Fibroblast of peridontal ligament (primary cell): ENCODE results near the gene GIT2.
"Not testable (repeated sequence)": the region's sequence is repeated elsewhere in the genome, so short reads cannot be mapped to it uniquely, and the experiment has no call there.

Experiments used
- DNase-seq: peaks from one replicate; pipeline ENCODE4 v3.0.0-alpha.2; 2010; ENCODE audit errors: extremely low read depth

GIT2 gene, protein sequence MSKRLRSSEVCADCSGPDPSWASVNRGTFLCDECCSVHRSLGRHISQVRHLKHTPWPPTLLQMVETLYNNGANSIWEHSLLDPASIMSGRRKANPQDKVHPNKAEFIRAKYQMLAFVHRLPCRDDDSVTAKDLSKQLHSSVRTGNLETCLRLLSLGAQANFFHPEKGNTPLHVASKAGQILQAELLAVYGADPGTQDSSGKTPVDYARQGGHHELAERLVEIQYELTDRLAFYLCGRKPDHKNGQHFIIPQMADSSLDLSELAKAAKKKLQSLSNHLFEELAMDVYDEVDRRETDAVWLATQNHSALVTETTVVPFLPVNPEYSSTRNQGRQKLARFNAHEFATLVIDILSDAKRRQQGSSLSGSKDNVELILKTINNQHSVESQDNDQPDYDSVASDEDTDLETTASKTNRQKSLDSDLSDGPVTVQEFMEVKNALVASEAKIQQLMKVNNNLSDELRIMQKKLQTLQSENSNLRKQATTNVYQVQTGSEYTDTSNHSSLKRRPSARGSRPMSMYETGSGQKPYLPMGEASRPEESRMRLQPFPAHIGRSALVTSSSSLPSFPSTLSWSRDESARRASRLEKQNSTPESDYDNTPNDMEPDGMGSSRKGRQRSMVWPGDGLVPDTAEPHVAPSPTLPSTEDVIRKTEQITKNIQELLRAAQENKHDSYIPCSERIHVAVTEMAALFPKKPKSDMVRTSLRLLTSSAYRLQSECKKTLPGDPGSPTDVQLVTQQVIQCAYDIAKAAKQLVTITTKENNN

DNA sequence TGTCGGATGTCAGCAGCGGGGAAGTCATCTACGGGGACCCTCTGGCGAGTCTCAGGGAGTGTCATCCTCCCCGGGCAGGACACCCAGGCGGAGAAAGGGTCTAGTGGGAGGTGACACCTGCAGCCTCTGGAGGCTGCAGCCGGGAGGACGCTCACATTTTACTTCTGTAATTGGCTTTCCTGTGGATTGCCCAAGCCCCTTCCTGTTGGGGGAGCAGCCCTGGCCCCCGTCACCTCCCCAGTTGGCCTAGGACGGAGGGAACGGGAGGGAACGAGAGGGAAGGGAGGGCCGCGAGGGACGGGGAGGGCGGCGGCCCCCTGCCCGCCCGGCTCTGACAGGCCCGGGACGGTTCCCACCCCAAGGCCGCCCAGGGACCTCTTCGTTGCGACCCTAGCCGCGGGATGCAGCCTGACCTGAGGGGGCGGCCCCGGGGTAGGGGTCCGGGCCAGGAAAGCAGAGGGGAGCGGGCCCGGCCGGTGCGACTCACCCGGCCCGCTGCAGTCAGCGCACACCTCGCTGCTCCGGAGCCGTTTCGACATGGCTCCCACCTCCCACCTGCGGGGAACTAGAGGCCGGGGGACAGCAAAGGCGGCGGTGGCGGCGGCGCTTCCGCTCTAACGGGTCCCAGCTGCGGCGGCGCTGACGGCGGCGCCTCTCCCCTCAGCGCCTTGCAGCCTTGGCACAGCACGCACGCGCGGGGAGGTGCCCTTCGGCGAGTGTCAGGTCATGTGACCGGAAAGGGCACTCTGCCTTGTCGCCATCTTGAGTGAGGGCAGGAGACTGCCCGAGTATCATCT is at the start of gene GIT2:
Gene GIT2 (minus strand): TSS at position 683 of the 797 bp plus-strand sequence. CDS start 144 bp downstream, at position 539.
- peak; percentile 87 for DNase-seq

DNA sequence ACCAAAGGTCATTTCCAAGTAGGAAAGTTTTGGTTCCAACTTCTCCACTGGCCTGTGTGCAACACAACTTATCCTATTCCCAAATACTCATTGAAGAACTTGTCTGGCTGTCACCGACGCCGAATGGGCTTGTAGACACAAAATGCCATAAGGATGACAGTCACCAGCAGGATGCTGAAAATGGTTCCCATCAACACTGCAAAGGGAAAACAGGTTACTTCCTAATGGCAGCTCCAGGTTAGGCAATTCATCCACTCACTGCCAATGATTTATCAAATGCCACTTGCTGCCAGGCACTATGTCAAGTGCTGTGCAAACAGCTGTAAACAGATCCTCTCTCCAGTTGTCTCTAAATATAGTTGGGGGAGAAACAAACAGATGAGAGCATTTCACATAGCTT is 46.1 kb upstream of the GIT2 start:
- no peak for DNase-seq

DNA sequence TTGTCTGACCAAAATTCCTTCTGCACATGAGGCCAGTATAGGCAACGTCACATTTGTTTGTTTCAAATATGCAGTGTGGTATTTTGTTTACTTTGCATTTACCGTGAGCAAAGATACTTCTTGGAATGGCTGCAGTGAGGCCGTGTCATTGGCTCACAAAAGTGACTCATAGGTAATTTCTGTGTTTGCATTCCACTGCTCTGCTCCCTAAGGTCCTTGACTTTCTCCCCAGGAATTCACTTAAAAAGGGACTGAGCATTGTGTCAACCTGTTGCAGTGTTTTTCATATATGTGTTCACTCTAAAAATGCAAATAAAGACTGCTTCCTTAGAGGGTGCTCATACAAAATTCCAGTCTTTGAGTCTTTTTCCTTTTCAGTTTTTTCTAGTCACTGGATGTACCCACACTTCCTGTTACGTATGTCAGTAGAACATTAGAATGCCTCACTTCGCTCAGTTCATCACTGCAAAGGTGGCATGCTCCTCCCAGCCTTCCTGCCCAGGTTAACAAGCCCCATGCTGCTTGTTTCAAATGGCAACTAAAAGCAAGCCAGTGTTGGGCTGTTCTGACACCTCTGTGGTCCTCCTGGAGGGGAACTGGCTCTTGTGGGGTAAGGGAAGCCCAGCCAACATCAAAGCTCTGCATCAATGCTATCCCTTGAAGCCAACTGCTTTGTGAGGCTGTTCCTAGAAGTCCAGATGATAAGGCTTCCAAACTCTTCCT is 43.1 kb upstream of the GIT2 start:
- DNase-seq: peak; percentile 97

DNA sequence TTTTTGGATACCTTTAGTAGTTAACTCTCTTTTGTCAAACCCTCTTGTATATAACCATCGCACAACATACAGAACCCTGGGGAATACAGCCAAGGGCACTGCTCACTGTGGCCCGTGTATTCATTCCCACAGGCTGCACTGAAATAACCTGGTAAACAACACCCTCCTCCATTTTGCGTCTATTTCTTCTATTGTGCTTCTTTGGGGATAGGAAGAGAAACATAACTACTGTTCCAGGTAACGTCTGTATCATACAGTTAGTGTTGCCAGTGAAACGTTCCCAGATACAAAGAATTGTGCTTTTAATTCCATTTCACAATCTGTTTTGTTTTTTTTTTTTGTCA is 42.5 kb upstream of the GIT2 start:
- no peak for DNase-seq

DNA sequence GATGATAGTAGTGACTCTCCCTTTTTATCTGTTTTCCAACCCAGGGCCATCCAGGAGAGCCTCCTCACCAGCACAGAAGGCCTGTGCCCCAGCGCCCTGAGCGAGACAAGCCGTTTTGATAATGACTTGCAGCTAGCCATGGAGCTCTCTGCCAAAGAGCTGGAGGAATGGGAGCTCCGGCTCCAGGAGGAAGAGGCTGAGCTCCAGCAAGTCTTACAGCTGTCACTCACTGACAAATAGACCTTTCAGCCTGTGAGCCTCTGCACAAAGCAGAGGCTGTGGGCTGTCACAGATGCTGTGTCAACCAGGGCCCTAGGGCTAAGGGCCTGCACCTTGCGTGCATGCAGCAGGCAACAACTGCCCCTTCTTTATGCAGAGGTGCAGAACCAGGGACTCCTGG is 41.1 kb upstream of the GIT2 start:
- DNase-seq: no peak

DNA sequence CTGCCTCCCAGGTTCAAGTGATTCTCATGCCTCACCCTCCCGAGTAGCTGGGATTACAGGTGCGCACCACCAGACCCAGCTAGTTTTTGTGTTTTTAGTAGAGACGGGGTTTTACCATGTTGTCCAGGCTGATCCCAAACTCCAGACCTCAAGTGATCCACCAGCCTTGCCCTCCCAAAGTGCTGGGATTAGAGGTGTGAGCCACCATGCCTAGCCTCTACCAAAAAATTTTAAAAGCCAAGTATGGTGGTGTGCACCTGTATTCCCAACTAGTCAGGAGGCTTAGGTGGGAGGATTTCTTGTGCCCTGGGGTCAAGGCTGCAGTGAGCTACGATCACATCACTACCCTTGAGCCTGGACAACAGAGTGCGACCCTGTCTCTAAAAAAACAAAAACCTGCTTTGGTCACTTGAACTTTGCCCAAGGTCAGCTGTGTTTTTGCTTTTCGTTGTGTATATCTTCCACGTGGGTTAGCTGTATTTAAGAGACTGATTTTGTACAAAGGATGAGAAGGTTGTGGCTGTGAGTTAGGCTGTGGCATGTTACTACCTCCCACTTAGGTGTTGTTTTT is 39.5 kb upstream of the GIT2 start:
- no peak for DNase-seq

DNA sequence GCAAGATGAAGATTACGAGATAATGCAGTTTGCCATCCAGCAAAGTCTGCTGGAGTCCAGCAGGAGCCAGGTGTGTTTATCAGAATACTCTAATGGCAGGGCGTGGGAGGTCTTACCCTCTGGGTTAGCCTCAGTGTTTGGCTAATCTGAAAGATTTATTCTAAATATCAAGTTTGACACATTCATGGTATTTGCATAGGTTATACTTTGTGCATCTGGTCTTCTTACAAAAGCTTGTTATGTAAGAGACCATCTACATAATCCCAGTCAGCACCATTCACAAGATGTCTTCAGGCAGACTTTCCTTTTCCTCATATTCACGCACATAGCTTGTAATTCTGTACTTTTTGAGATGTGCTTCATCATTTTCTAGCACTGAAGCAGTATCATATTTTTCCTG is 37.7 kb upstream of the GIT2 start:
- no peak for DNase-seq

DNA sequence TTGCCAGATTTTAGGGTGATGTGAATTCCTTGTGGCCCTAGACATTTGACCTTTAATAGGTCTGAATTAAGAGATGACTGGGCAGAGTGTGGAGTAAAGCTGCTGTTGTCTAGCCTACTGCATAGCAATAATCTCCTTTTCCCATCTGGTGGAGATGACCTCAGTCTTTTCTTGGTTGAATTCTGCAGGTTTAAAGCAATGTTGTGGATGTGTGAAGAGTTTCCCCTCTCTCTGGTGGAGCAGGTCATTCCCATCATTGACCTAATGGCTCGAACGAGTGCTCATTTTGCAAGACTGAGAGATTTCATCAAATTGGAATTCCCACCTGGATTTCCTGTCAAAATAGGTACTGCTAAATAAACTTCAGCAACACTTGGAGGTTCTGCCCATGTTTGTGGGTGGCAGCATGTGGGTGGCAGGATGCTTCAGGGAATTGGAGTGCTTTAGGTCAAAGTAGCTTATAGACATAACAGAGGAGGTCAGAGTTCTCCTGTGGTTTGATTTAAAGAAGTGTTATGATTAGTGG is 33.2 kb upstream of the GIT2 start:
- no peak for DNase-seq

DNA sequence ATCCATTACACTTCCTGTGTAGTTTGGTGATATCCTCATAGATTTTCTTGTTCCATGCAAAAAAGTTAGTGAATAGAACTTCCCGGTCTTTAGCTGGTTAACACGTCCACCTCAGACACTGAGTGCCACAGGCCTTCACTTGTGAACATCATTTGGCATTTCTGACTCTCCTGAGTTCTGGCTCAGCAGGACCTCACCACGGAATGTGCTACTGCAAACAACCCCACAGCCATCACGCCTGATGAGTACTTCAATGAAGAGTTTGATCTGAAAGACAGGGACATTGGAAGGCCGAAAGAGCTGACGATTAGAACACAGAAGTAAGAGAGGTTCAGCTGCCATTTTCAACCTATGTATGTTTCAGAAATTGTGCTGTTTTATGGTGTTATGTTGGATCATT is 32.2 kb upstream of the GIT2 start:
- DNase-seq: no peak

DNA sequence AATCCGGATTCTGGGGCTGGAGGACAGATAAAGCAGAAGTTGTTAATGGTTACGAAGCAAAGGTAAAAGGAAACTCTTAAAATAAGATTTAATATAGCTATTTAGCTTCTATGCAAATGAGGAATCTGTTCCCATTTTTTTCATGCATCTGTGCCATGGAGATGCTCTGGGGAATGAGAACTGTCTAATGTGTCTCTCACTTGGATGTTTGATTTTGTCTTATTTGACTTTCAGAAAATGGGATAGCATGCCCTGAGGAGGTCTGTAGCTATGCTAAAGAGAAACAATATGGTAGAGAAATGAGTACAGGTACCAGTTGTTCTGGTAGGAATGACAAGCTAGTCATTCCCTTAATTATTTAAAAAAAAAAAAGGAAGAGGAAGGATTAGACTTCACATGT is 27.9 kb upstream of the GIT2 start:
- no peak for DNase-seq

DNA sequence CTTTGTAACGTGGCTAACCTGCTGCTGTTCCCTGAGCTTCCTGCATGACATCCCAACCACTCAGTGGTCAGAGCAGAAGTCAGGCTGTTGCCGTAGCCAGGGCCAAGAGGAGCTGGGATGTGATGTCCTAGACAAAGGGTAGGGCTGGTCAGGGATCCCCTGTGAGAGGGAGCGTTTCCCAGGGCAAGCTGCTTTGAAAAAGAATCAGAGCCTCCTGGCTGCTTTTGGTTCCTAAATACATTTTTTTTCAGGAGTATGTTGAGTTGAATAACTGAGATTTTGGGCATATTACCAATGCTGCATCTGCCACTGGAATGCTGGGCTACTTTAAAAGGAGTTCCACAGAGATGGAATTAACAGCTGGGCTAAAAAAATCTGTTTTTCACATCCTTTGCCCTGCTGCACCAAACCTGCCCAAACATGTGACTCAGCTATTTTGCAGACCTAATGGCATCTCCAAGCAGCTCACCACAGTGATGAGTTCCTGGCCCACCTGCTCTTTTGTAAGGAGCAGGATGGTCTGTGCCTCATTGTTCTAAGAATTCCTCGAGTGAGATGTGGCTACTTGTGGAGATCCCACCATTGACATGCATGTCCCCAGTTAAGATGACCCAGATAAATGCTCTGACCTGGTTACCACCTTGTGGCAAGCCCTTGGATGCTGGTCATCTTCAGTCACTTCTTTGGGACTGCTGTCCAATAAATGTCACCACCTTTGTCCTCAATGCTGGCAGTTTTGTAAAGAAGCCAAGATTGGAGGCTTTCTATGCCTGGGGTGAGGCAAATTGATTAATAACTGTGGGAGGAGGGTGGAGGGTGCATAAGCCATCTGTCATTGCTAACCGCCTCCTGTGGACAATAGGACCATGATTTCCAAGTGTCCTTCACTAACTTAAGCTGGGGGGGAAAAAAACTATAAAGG is 27.2 kb upstream of the GIT2 start:
- peak; percentile 89 for DNase-seq

DNA sequence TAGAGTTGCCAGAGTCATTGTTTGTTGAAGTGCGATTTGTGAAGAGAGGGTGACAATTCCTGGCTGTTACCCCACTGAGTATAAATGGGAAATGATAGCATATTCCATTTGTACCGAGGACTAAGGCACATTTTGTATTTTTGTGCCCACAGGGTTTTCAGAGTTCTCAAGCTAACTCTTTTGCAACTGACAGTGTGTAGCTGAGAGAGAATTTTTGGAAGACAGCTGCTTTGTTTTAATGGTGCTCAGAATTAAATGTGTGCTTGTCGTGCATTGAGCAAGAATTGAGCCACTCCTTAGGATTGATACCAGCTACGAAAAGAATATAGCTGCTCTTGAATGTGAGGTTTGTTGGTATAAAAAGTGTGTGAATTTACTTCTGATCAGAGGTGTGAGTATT is 24.8 kb upstream of the GIT2 start:
- no peak for DNase-seq

DNA sequence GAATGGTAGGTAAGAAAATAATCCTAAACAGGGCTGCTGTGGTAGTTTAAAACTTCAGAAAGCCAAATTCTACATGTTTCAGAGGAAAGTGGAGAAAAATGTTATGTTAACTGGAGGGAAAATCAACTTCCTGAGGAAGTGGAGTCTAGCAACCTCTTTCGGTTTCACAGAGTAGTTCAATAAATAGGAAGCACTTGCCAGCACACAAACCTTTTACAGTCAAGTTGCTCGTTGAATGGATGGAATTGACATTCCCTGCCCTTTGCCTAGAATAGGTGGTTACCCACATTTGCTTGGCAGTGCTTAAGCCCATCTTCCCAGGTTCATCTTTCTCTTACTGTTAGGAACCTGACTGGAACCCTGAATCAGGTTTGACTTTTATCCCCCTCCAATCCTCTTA is 19.0 kb upstream of the GIT2 start:
- no peak for DNase-seq

DNA sequence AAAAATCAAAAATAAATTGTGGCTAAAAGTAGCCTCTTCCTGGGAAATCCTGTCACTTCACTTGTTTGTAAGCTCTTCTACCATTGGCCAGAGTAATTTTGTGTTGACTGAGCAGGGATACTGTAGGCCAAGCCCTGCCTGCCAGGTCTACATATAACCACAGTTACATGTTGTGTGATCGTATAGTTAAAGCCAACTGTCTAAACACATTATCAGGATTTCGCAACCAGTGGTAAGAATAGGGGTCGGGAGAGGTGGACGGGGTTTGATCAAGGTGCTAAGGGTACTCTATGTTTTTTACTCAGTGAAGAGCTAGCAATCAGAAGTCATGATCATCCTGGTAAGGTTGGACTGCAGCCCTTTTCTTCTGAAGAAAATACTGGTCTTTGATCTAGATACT is 16.5 kb upstream of the GIT2 start:
- DNase-seq: no peak

DNA sequence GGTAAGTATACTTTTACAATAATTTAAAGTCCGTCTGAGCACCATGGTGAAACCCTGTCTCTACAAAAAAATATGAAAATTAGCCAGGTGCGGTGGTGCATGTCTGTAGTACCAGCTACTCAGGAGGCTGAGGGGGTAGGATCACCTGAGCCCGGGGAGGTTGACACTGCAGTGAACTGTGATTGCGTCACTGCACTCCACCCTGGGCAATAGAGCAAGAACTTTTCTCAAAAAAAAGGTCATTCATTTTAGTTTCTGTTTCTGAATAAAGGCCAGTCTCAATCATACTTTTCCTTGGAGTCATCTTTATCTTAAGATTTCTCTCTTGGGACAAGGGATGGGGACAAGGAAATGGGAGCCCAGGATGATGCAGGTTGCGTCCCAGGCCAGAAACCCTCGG is 16.0 kb upstream of the GIT2 start:
- DNase-seq: no peak

DNA sequence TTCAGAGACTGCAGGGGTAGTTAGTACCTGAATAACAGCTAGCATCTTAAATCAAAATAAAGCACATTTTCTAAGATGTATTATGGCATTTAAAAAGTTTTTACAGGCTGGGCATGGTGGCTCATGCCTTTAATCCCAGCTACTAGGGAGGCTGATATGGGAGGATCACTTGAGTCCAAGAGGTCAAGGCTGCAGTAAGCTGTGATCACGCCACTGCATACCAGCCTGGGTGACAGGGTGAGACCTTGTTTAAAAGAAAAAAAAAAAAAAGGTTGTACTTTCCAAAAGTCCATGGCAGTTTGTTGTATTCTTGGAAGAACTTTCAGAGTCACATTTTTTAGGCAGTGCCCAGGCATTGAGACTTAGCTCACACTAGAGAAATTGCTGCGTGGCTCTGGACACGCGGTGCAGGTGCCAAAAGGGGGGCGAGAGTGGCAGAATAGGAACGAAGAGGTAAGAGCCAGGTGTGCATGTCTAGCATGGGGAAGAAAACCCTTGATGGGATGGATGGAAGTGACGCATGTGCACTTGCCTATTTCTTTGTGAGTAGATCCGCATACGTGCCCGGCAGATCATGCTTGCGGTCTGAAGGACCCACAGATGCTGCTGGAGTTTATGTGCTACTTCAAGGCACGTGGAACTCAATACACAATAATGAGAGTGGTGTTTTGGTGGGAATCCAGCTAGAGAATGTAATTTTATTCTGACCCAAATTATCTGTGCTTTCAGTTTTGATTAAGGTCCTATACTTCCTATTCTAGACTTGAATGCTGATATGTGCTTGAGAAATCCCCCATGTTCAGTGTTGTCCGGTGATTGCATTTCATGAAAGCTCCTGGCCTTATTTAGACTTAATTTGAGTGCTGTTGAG is 14.9 kb upstream of the GIT2 start:
- DNase-seq: no peak

DNA sequence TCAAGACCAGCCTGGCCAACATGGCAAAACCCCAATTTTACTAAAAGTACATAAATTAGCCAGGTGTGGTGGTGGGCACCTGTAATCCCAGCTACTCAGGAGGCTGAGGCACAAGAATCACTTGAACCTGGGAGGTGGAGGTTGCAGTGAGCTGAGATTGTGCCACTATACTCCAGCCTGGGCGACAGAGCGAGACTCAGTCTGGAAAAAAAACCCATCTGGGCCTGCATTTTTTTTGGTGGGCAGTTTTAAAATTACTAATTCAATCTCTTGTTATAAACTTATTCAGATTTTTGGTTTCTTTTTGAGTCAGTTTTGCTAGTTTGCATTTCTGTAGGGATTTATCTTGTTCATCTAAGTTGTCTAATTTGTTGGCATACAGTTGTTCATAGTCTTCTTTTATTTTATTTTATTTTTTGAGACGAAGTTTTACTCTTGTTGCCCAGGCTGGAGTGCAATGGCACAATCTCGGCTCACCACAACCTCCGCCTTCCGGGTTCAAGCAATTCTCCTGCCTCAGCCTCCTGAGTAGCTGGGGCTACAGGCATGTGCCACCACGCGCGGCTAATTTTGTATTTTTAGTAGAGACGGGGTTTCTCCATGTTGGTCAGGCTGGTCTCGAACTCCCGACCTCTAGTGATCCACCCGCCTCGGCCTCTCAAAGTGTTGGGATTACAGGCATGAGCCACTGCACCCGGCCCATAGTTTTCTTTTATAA is 12.7 kb upstream of the GIT2 start:
- not testable (repeated sequence) for DNase-seq

DNA sequence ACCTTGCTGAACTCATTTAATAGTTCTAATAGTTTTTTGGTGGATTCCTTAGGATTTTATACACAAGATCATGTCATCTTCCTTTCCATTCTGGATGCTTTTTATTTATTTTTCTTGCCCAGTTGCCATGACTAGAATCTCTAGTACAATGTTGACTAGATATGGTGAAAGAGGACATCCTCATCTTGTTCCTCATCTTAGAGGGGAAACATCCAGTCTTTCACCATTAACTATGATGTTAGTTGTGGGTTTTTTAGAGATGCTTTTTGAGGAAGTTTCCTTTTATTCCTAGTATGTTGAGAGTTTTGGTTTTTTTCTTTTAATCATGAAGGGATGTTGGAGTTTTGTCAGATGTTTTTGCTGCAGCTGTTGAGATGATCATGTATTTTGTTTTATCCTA is 11.7 kb upstream of the GIT2 start:
- no peak for DNase-seq

DNA sequence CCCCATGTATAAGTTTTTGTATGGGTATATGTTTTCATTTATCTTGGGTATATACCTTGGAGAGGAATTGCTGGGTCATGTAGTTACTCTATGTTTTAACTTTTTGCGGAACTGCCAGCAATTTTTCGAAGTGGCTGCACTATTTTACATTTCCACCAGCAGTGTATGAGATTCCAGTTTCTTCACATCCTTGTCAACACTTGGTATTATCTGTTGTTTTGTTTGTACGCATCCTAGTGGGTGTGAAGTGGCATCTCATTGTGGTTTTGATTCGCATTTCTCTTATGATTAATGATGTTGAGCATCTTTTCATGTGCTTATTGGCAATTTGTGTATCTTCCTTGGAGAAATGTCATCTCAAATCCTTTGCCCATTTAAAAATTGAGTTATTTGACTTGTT is 9.9 kb upstream of the GIT2 start:
- DNase-seq: no peak
